Ovary (tissue), 3 donors: Measurements from ENCODE around the gene PGAM1.

Experiments used
- CTCF ChIP-seq, 3 donors: fragments of 450-650 bp in 2 of 3; fragments of 200-600 bp in 1 of 3; IDR thresholded peaks; one replicate each; pipeline versions ENCODE4 v1.5.1 to v1.8.0; 2016 to 2022; ENCODE audit warnings: antibody characterized with exemption in 3 of 3, mild to moderate bottlenecking in 1 of 3
- POLR2A ChIP-seq: fragments of 450-650 bp; IDR thresholded peaks from one replicate; pipeline ENCODE4 v1.6.1; 2017; ENCODE audit warnings: antibody characterized with exemption, mild to moderate bottlenecking, moderate library complexity
- donor health status: DM: no; HTN: no; CAD: no.

GRCh38 chr10:97384156-97384555 lies 41.8 kb upstream of the PGAM1 start:
- TF ChIP-seq POLR2A (no peak), CTCF (IDR thresholded peaks at IDR 0.05) (no peak)
